DMS153 (cell line): Measurements from ENCODE around the gene EGFLAM.
"Not testable (repeated sequence)": the region's sequence is repeated elsewhere in the genome, so short reads cannot be mapped to it uniquely, and the experiment has no call there.

Source experiments
- DNase-seq: peaks from one replicate; lab custom pipeline; 2025; lab: John Stamatoyannopoulos, UW

Gene EGFLAM

DNA sequence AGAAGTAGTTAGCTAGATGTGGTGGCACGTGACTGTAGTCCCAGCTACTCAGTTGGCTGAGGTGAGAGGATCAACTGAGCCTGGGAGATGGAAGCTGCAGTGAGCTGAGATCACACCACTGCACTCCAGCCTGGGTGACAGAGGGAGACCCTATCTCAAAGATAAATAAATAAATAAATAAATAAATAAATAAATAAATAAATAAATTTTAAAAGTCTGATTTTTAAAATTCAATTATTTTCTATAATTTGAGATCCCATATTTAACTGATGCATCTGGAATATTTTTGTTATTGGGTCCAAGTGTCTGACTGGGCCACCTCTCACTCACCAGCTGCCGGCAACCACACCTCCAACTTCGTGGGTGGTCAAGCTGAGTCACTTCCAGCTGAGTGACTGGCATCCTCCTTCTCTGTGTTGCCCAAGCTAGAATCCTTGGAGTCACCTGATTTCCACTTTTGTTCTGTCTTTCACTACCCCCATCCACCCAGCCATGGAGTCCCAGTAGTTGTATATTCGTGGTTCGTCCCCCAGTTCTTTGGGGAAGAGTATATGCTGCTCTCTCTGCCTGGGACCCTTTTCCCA lies 70.9 kb downstream of the EGFLAM start:
- DNase-seq, result no peak

DNA sequence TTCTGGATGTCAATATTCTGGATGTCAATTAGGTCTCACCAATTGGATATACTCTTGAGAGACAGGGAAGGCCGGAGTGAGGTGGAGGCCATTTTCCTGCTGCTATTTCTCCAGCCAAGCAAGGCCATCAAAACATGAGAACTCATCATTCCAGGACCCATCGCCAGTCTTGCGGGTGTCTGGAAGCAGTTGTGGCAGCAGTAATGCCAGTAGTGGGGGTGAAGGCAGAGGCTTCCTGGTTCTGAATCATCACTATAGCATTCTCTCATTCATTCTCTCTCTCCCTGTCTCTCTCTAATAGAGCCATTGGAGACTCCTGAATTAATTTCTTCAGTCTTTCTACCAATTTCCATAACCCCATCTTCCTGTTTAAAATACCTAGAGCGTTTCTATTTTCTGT lies 71.8 kb downstream of the EGFLAM start:
- no peak for DNase-seq

DNA sequence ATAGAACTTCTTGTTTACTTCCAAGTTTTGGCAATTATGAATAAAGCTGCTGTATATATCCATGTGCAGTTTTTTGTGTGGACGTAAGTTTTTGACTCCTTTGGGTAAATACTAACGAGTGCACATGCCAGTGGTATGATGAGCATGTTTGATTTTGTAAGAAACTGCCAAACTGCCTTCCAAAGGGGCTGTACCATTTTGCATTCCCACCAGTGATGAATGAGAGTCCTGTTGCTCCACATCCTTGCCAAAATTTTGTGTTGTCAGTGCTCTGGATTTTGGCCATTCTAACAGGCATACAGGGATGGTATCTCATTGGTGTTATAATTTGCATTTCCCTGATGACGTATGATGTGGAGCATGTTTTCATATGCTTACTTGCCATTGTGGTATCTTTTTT lies 73.5 kb downstream of the EGFLAM start:
- no peak for DNase-seq

DNA sequence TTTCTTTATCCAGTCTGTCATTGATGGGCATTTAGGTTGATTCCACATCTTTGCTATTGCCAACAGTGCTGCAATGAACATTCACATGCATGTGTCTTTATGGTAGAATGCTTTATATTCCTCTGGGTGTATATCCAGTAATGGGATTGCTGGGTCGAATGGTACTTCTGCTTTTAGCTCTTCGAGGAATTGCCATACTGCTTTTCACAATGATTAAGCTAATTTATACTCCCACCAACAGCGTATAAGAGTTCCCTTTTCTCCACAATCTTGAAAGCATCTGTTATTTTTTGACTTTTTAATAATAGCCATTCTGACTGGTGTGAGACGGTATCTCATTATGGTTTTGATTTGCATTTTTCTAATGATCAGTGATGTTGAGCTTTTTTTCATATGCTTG lies 74.8 kb downstream of the EGFLAM start:
- DNase-seq, result not testable (repeated sequence)

DNA sequence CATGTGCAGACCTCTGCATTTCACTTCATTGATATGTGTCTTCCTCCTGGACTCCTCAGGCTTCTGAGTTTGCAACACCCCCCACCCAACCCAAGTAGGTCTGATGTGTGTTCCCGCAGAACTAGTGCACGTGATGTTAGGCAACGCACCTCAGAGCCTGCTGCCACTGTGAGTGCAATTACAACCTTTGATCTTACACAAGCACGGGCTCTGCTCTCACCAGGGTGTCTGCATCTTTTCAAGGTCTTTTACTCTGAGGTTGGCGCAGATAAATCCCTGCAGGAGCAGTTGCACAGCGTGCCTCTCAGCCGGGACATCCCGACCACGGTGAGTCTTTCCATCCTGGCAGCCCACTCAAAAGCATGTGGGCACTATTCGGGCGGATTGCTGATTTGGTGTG lies 80.1 kb downstream of the EGFLAM start:
- DNase-seq, result no peak

DNA sequence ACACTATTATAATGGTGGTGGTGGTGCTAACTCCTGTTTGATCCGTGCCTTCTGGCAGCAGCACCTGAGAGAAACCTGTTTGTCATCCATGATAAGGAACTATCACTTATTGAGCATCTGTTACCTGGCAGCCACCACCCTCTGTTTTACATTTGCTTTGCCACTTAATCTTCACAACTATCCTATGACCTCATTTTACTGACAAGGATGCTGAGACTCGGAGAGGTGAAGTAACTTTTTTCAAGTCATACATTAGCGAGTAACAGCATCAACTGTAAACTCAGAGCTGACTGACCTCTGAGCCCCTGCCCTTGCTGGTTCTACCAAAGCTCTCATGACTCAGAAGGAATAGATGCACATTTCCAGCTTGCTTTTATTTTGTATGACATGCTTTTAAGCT lies 81.1 kb downstream of the EGFLAM start:
- no peak for DNase-seq

DNA sequence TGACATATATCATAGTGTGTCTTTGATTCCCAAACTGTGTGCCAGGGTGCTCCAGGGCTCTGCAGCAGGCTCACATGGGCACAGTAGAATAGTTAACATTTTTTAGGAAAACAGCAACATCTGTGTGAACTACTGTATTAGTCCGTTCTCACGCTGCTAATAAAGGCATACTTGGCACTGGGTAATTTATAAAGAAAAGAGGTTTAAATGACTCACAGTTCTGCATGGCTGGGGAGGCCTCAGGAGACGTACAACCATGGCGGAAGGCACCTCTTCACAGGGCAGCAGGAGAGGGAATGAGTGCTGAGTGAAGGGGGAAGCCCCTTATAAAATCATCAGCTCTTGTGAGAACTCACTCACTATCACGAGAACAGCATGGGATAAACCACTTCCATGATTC lies 82.7 kb downstream of the EGFLAM start:
- no peak for DNase-seq

DNA sequence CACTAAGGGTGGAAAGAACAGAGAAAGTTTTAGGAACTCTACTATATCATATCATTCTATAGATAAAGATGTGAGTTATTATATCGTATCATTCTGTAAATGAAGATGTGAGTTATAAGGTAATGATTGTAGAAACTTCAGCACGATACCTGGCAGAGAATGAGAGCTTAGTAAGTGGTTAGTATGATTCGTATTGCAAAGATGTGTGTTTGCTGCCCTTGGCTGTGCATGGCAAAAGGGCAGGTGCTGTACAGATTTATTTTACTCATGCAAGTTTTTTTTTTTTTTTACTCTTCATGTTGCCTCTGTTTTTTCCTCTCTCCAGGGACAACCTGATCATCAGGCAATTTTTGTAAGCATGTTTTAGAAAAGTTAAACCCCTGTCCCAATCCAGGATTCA lies 83.3 kb downstream of the EGFLAM start:
- no peak for DNase-seq

DNA sequence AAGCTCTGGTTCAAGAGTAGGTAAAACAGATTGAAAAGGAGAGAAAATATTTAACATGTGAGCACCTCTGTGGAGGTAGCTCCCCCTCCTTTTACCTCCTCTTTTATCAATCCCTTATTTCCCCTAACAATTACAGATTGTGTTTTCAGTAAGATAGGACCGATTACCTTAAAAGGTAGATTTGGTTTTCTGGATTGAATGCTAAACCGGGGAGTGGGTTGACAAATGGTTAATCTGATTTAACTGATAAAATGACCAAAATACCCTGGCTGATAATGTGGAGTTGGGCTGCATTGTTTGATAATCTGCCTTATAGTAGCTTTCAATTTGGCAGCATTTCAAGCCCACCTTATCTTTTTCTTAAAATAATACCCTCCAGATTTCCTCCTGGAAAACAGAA lies 83.9 kb downstream of the EGFLAM start:
- DNase-seq, result no peak

DNA sequence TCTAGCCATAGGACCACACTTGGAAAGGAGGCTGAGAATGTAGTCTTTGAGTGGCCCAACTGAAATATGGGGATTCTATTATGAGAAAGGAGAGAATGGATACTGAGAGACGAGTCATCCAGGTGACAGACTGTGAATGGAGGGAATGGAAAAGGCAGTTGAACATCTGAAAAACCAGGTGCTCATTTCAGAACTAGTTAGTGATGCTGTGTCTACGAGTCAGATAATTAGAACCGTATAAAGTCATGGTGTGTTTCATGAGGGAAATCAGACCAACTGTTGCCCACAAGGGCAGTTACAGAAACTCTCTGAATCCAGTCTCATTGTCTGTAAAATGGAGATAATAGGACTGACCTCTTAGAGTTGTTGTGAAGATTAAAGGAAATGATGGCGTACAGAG lies 86.5 kb downstream of the EGFLAM start:
- no peak for DNase-seq

DNA sequence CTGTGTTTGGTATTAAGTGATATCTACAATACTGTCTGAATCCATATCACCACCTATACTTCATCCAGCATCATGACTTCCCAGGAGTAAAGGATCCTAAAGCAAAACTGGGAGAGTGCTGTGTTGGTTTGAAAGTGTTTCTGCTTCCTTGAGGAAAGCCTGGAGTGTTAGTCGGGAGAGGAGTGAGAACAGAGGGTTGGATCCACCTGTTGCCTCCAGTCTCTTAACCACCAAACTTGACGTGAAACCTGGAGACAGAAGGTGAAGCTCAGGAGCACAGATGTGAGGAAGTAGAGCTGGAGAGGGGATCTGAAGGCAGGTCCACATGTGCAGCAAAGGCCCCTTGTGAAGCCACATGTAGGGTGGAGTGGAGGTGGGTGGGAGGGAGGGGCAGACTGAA lies 88.2 kb downstream of the EGFLAM start:
- no peak for DNase-seq

DNA sequence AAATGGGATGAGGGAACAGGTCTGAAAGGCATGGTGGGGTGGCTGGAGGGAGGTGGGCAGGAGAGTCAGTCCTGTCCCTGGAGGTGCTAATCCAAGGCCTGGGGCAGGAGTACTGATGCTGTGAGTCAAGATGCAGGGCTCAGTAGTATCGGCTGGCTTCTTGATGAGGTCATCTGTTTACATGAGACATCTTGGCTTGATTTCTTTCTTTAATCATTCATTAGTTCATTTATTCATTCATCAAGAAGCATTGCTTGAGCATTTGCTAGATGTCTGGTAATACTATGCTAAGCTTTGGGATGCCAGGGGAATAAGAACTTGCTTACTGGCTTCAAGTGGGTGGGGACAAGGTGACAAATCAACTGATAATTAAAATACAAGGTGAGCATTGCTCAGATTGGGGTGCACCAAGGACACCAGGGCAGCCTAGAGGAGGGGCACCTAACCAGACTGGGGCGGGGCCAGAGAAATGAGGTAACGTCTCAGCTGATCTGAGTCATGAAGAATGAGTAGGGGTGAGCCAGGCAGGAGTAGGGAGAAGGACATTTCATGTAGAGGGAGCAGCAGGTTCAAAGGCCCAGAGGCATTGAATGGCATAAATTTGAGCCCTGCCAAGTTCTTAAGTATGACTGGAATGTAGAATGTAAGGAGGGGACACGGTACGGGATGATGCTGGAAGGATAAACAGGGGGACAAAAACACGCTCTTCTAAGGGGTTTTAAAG lies 88.8 kb downstream of the EGFLAM start:
- DNase-seq, result no peak

DNA sequence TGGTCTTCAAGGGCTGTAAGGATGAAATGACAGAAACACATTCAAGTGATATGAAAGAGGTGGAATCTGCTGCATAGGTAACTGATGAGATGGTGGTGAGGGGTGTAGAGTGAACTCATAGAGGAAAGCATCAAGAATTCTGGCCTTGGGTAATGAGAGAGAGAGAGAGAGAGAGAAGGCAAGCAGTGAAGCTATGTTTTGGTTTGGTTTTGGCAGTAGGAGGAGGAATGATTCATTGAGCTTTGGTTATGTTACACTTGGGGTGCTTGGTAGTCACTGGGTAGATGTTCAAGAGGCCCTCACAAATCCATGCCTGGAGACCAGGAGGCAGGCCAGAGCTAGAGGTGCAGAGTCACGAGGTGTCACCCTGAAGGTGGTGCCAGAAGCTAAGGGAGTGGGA lies 89.5 kb downstream of the EGFLAM start:
- no peak for DNase-seq

DNA sequence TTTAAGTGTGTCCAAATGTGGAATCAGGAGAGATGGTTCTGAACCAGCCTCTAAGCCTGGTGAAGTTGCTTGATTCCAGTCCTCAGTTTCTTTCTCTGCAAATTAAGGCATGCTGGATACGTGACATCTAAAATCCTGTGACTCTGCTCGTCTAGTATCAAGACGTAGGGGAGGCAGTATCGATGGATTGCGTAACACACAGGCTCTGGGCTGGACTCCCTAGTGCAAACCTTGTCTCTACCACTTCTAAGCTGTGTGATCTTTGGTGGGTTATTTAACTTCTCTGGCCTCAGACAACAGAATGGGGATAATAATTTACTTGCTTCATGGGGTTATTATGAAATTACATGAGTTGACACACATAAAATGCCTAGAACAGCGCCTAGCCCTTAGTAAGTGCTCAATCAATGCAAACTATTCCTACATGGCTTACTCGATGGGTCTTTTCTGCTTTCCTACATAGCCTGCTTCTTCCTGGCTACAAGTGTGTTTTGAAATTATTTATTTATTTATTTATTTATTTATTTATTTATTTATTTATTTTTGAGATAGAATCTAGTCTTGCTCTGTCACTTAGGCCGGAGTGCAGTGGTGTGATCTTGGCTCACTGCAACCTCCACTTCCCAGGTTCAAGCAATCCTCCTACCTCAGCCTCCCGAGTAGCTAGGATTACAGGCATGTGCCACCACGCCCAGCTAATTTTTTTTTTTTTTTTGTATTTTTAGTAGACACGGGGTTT lies 102.1 kb downstream of the EGFLAM start:
- DNase-seq, result no peak

DNA sequence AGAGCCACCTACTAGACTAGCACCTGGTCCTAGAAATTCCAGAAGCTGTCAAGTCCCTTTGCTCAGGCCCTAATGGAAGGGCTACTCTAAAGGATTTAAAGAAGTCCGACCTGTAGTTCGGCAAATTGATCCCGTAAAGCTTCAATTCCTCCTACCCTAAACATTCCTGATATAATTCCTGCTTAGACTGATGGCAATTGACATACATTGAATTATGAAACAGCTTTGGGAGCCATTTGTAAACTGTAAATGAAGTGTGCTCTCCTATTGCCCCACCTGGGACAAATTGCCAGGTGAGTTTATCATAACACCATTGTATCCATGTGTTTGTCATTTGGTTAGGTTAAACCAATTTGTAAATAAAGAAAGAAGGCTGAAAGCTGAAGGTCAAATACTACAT lies 104.4 kb downstream of the EGFLAM start:
- no peak for DNase-seq

DNA sequence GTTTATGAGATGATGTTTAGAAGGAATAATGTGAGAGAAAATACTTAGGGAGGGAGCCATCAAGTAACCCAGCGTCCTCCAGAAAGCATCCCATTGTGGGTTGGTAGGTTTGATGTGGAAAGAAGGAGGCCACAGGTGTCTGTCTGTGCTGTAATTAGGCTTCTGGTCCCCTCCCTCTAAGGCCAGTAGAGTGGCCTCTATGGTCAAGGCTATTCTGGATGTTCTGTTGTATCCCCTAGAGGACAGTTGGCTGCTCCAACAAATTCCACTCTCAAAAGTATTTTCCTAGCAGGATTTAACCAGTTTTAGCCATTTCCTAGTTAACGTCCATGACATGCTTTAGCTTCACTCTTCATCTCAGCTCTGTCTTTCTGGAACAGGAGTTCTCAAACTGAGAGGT lies 106.5 kb downstream of the EGFLAM start:
- no peak for DNase-seq

DNA sequence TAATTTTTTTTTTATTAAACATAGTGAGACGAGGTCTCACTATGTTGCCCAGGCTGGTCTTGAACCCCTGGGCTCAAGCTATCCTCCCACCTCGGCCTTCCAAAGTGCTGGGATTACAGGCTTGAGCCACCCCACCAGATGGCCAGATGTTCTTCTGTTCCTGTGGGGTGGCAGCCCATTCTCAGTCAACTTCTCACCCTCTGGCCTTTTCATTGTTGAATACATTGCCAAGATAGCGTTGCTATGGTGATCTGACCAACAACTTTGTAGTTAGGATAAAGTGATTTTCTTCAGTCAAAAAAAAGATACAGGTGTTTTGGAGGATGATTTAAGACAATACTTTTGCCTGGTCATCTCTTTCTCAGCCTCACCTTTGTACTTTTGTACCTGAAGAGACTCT lies 109.1 kb downstream of the EGFLAM start:
- DNase-seq, result no peak

DNA sequence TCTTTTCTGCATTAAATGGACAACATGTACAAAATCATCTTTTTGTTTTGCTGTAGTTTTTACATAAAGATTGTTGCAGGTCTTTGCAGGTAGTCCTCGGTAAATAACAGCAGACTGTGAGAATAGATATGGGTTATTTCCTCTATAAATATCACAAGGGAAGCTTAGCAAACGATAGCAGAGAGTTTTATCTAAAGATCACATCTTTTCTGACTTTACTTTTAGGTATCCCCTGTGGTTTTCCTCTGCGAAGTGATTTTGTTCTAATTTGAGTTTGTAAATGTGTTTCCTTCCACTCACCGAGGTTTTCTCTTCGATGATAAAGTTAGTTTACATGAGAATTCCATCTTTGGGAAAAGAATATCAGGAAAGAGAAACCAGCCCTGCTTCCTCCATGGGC lies 109.6 kb downstream of the EGFLAM start:
- no peak for DNase-seq

DNA sequence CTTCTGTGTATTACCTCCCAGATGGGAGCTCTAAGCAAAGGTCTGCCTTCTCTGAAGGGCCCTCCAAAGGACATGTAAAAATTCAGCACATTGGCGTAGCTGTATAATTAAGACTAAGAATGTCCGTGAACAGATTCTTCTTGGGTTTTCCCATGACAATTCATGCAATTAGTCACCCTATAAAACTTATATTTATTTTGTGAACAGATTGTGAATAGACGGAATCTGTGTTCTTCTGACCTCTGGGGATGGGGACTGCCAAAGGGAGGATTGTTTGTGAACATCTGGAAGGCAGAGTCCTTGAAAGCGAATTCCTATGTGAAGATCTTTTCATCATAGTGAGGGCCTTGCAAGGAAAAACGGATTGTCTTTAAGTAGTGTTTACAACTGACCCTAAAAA lies 111.3 kb downstream of the EGFLAM start:
- no peak for DNase-seq

DNA sequence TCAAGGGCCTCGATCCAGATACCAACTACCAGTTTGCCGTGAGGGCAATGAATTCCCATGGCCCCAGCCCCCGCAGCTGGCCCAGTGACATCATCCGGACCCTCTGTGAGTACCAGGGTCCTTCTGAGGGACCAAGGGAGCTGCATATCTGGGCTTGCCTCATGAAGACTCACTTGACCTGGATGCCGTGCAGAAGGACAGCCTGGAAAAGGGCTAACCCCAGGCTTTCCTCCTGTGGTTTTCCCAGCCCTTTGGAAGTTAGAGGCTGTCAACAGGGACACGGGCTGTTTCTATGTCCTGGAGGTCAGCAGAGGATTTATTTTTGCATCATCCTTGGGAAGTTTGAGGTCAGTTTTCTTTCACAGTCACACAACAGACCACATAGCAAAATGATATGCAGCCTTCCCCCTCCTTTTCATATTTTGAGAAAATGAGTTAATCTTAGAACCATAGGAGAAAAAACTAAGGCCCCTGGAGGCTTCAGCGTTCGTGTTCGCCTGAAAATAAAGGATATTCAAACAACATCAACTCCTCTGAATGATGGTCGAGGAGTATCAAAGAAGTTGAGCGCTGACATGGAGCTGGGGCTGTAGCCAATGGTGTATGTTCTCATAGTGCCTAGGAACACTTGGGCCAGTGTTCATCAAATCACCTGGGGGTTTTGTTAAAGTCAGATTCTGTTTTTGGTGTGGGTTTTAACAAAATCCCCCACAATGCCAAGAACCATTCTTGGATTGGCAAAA lies 112.2 kb downstream of the EGFLAM start:
- no peak for DNase-seq

DNA sequence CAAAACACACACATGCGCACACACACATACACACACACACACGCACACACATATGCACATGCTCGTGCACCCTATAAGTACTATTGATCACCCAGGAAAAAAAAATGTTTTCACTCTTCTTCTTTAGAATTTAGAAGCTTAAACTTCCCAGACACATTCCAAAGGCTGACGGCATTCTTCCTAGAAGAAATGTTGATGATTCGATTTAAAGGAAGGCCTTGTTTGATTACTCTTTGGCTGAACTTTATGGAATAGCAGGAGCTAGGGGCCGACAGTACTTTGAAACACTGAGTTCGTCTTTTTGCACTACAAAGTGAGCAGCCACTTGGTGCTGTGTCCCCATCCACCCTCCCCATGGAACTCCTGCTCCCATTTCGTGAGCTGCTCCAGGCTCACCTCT lies 113.2 kb downstream of the EGFLAM start:
- DNase-seq, result no peak

DNA sequence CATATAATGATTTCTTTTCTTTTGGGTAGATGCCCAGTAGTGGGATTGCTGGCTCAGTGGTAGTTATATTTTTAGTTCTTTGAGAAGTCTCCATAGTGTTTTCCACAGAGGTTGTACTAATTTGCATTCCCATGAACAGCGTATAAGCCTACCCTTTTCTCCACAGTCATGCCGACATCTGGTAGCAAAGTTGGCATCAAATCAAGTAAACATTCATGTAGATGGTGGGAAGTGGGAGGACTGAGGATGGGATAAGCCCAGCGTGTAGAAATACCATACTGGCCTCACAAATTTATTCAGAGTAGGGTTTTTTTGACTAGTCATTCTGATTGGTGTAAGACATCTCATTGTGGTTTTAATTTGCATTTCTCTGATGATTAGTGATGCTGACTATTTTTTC lies 115.4 kb downstream of the EGFLAM start:
- DNase-seq, result no peak

DNA sequence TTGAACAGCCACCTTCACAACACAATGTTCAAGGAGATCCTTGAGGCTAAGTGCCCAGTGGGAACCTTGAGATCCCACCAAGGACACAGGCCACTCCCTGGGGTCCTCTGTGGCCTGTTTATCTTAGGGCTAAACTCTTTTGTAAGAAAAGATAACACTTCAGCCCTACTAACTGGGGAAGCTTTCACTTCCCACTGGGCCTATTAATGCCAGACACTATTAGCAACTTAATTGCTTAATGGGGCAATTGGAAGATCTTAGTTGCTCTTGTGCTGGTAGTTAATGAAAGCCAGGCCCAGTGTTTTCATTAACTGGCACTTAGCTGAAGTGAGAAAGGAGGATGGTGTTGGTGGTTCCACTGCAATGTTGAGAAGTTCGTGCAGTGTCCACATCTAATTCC lies 117.1 kb downstream of the EGFLAM start:
- DNase-seq, result no peak
